ENCODE measurements around the gene SMARCA2. TPM values are rescaled to one million over a fixed set of nuclear protein-coding genes. Genes with fewer than 3 reads are reported as not detected.

SMARCA2 gene
- total RNA-seq, 4 donors from 2014 or later, result 76.7 to 99.0 (median 89.8) TPM

- intact Hi-C loops (cut with DNase I), result loop anchor here (10.0 kb wide), 2 partner anchors 490 to 580 kb away; no protein-coding TSS in a partner anchor
- peaks cover 0 to 10% (median 9%) of the 10 kb centered on the region in 4 donors for H3K4me1 ChIP-seq
- WGBS, result 54% methylated on average over 5 of the region's 5 CpGs
- H3K27ac ChIP-seq (replicated peaks in 1 of 4), result no peak overlapping the region
- TF ChIP-seq POLR2A (IDR thresholded peaks at IDR 0.05; ENCODE audit: low read depth), result no peak
- no peak for TF ChIP-seq CTCF (IDR thresholded peaks at IDR 0.05)
- TF ChIP-seq EP300 (IDR thresholded peaks at IDR 0.05), result no peak
- no peak for TF ChIP-seq POLR2AphosphoS5 (IDR thresholded peaks at IDR 0.05)
- no peak overlapping the region for H3K4me3 ChIP-seq
- no peak for DNase-seq (ENCODE audit: extremely low spot score)
- H3K9me3 ChIP-seq, result no peaks in the 10 kb centered on the region
- no peaks in the 10 kb centered on the region for H3K36me3 ChIP-seq
- H3K27me3 ChIP-seq, result no peaks in the 10 kb centered on the region
These were observed 219.3 kb downstream of the SMARCA2 start for GRCh38 chr9:2234371-2234893.

- no peak overlapping the region for H3K4me3 ChIP-seq
- TF ChIP-seq POLR2AphosphoS5 (IDR thresholded peaks at IDR 0.05) (no peak), CTCF (IDR thresholded peaks at IDR 0.05) (no peak), POLR2A (IDR thresholded peaks at IDR 0.05; ENCODE audit: low read depth) (no peak), EP300 (IDR thresholded peaks at IDR 0.05) (no peak)
- no peak for DNase-seq (ENCODE audit: extremely low spot score)
- peaks cover 0 to 10% (median 9%) of the 10 kb centered on the region in 4 donors for H3K4me1 ChIP-seq
- no peaks in the 10 kb centered on the region for H3K9me3 ChIP-seq
- intact Hi-C loops (cut with DNase I), result loop anchor here (10.0 kb wide), 2 partner anchors 489 to 579 kb away; no protein-coding TSS in a partner anchor
- no peaks in the 10 kb centered on the region for H3K27me3 ChIP-seq
- 92% methylated on average over 5 of the region's 5 CpGs for WGBS
- no peak overlapping the region for H3K27ac ChIP-seq (replicated peaks in 1 of 4)
- H3K36me3 ChIP-seq, result no peaks in the 10 kb centered on the region
These were observed 220.5 kb downstream of the SMARCA2 start for GRCh38 chr9:2235623-2236022.

DNA sequence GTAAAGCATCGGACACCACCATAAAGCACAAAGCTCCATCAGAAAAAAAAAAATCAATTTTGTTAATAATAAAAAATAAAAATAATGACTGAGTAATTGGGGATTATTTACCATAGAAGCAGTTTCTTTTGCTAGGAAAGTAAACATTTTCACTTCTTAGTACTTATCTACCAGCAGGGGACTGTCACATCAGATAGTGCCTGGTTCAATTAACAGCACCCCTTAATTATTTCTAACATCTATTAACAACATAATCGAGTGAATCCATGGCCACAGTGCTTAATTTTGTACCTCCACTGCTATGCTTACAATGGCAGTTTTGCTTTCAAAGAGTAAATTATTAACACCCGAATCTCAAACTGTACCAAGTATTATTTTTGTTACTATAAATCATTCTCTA, 221.7 kb downstream of the SMARCA2 start:
- intact Hi-C loops (cut with DNase I), result loop anchor here (10.0 kb wide), 2 partner anchors 488 to 578 kb away; no protein-coding TSS in a partner anchor
- no peaks in the 10 kb centered on the region for H3K9me3 ChIP-seq
- no peaks in the 10 kb centered on the region for H3K36me3 ChIP-seq
- no peak overlapping the region for H3K27ac ChIP-seq (replicated peaks in 1 of 4)
- 87% methylated on average over 3 of the region's 3 CpGs for WGBS
- no peaks in the 10 kb centered on the region for H3K27me3 ChIP-seq
- H3K4me3 ChIP-seq, result no peak overlapping the region
- DNase-seq (ENCODE audit: extremely low spot score), result no peak
- peaks cover 8 to 19% (median 16%) of the 10 kb centered on the region in 4 donors for H3K4me1 ChIP-seq
- no peak for TF ChIP-seq POLR2A (IDR thresholded peaks at IDR 0.05; ENCODE audit: low read depth)
- TF ChIP-seq POLR2AphosphoS5 (IDR thresholded peaks at IDR 0.05), result no peak
- no peak for TF ChIP-seq CTCF (IDR thresholded peaks at IDR 0.05)
- TF ChIP-seq EP300 (IDR thresholded peaks at IDR 0.05), result no peak

DNA sequence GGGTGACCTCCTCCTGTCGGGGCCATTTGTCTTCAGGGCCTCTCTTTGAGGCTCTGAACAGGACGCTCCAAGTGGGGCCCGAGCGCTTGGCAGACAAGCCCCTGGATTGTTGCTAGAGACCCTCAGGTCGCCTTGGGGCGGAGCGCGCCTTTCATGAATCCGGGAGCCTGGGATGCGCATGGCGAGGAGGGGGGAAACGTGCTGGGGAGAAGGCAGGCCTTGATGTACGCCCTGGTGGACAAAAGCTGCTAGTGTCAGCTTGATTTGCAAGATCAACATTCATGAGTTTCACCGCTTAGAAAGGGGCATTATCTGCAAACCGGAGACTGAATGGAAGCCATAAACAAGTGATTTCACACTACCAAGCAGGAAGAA, 226.3 kb downstream of the SMARCA2 start:
- no peak for TF ChIP-seq POLR2A (IDR thresholded peaks at IDR 0.05; ENCODE audit: low read depth)
- peak in 2 of 3 experiments; percentile 13 to 41 for TF ChIP-seq CTCF (IDR thresholded peaks at IDR 0.05)
- Histone ChIP-seq H3K27me3 (no peaks in the 10 kb centered on the region), H3K36me3 (no peaks in the 10 kb centered on the region), H3K9me3 (peaks cover 0 to 5% (median 2%) of the 10 kb centered on the region in 4 donors), H3K4me1 (peaks cover 7 to 24% (median 20%) of the 10 kb centered on the region in 4 donors), H3K27ac (replicated peaks in 1 of 4) (peak overlapping the region in 3 of 4 donors; percentile 47 to 79 (median 64)), H3K4me3 (peak overlapping the region; percentile 52 to 61 (median 58))
- 19% methylated on average over 10 of the region's 15 CpGs for WGBS
- DNase-seq (ENCODE audit: extremely low spot score), result no peak
- intact Hi-C loops (cut with DNase I), result loop anchor here (5.0 to 10.0 kb wide), 2 partner anchors 79 to 383 kb away; partner anchors contain the start of gene VLDLR

Measured in esophagus muscularis mucosa (tissue), 4 donors.